WTC11 (cell line): Measurements from ENCODE around the gene INO80B. TPM values are rescaled to one million over a fixed set of nuclear protein-coding genes. Genes with fewer than 3 reads are reported as not detected.
A peak's percentile ranks its signal among the peaks of the same experiment; 100 is the strongest.

Experiments
- ATAC-seq: fragments of 200-7000 bp; cut with Tn5 transposase; 2 replicates; pipeline ENCODE4 v1.10.0; 2021; ENCODE audit warnings: mild to moderate bottlenecking, moderate library complexity
- CTCF ChIA-PET: fragments of 300-600 bp; sonication (Branson Sonifier 250); formaldehyde crosslinking; loops from one replicate; lab custom pipeline; 2021; ENCODE audit warnings: antibody characterized with exemption; lab: Charles Lee
- POLR2A ChIA-PET: fragments of 350-600 bp; sonication (Branson Sonifier 250); formaldehyde crosslinking; loops from one replicate; lab custom pipeline; 2021; ENCODE audit warnings: antibody characterized with exemption; lab: Charles Lee
- DNase-seq: peaks from one replicate; pipeline ENCODE4 v3.0.0; 2021; ENCODE audit warnings: low spot score
- H3K27ac Mint-ChIP-seq: 2 replicates; pipeline ENCODE4 v1.8.0; 2021; ENCODE audit warnings: mixed read lengths
- H3K27me3 Mint-ChIP-seq: 2 replicates; pipeline ENCODE4 v1.8.0; 2021; ENCODE audit warnings: low read depth, mild to moderate bottlenecking, moderate library complexity, mixed read lengths
- H3K36me3 Mint-ChIP-seq: 2 replicates; pipeline ENCODE4 v1.8.0; 2021; ENCODE audit warnings: mixed read lengths
- H3K4me1 Mint-ChIP-seq: 2 replicates; pipeline ENCODE4 v1.8.0; 2022; ENCODE audit warnings: mixed read lengths
- H3K4me3 Mint-ChIP-seq: 2 replicates; pipeline ENCODE4 v1.8.0; 2021; ENCODE audit warnings: mild to moderate bottlenecking, moderate library complexity, mixed read lengths
- H3K9me3 Mint-ChIP-seq: 2 replicates; pipeline ENCODE4 v1.8.0; 2021; ENCODE audit warnings: mixed read lengths
- ELF4 ChIP-seq: sonication (generic); formaldehyde crosslinking; IDR thresholded peaks from 2 replicates; pipeline ENCODE4 v1.8.1; 2022; ENCODE audit warnings: low read depth, mild to moderate bottlenecking, moderate library complexity, missing genetic modification reagents
- ESRRA ChIP-seq: sonication (generic); formaldehyde crosslinking; IDR thresholded peaks from 2 replicates; pipeline ENCODE4 v1.8.1; 2022; ENCODE audit warnings: mild to moderate bottlenecking, missing genetic modification reagents, borderline replicate concordance
- GTF2I ChIP-seq: fragments of 250-450 bp; sonication (Bioruptor Pico); conservative IDR thresholded peaks from 2 replicates; pipeline ENCODE4 v1.4.0; 2021; ENCODE audit warnings: mild to moderate bottlenecking
- NFATC4 ChIP-seq: fragments of 250-450 bp; sonication (Bioruptor Pico); IDR thresholded peaks from 2 replicates; pipeline ENCODE4 v1.9.0; 2021; ENCODE audit warnings: mild to moderate bottlenecking
- TCF7 ChIP-seq: sonication (generic); formaldehyde crosslinking; IDR thresholded peaks from 2 replicates; pipeline ENCODE4 v1.8.0; 2022; ENCODE audit warnings: mild to moderate bottlenecking, low read depth, missing genetic modification reagents, moderate library complexity
- TEAD1 ChIP-seq: sonication (generic); formaldehyde crosslinking; IDR thresholded peaks from 2 replicates; pipeline ENCODE4 v1.8.0; 2022; ENCODE audit warnings: mild to moderate bottlenecking, missing genetic modification reagents
- ZNF317 ChIP-seq: sonication (generic); formaldehyde crosslinking; IDR thresholded peaks from 2 replicates; pipeline ENCODE4 v1.8.1; 2023; ENCODE audit warnings: low read depth, mild to moderate bottlenecking, moderate library complexity, missing genetic modification reagents, borderline replicate concordance
- ZNF396 ChIP-seq: fragments of 250-450 bp; sonication (Bioruptor Pico); IDR thresholded peaks from 2 replicates; pipeline ENCODE4 v1.8.0; 2021; ENCODE audit warnings: mild to moderate bottlenecking, moderate library complexity, borderline replicate concordance
- total RNA-seq: library from RNA; stranded (reverse); gene quantifications from 3 replicates; pipeline ENCODE4 v1.2.3, GENCODE V29; 2021
- TF ChIP-seq, protein P1 (sequence below): sonication (generic); formaldehyde crosslinking; IDR thresholded peaks from 2 replicates; pipeline ENCODE4 v1.8.0; 2023; ENCODE audit warnings: missing genetic modification reagents, mild to moderate bottlenecking, borderline replicate concordance
- TF ChIP-seq, protein P2 (sequence below): sonication (generic); formaldehyde crosslinking; IDR thresholded peaks from 2 replicates; pipeline ENCODE4 v1.8.1; 2022; ENCODE audit warnings: low read depth, missing genetic modification reagents, borderline replicate concordance
- TF ChIP-seq, protein P3 (sequence below): sonication (generic); formaldehyde crosslinking; IDR thresholded peaks from 2 replicates; pipeline ENCODE4 v1.8.1; 2022; ENCODE audit warnings: mild to moderate bottlenecking, moderate library complexity, missing genetic modification reagents
- TF ChIP-seq, protein P4 (sequence below): sonication (generic); formaldehyde crosslinking; conservative IDR thresholded peaks from 2 replicates; pipeline ENCODE4 v1.8.1; 2022; ENCODE audit warnings: mild to moderate bottlenecking, missing genetic modification reagents
- TF ChIP-seq, protein P5 (sequence below): sonication (generic); formaldehyde crosslinking; IDR thresholded peaks from 2 replicates; pipeline ENCODE4 v1.8.0; 2023; ENCODE audit warnings: mild to moderate bottlenecking, missing genetic modification reagents
- TF ChIP-seq, protein P6 (sequence below): sonication (generic); formaldehyde crosslinking; IDR thresholded peaks from 2 replicates; pipeline ENCODE4 v1.8.1; 2023; ENCODE audit warnings: mild to moderate bottlenecking, missing genetic modification reagents, borderline replicate concordance
- TF ChIP-seq, protein P7 (sequence below): sonication (generic); formaldehyde crosslinking; IDR thresholded peaks from 2 replicates; pipeline ENCODE4 v1.8.0; 2022; ENCODE audit warnings: mild to moderate bottlenecking, missing genetic modification reagents
- TF ChIP-seq, protein P8 (sequence below): sonication (generic); formaldehyde crosslinking; IDR thresholded peaks from 2 replicates; pipeline ENCODE4 v1.8.1; 2023; ENCODE audit warnings: mild to moderate bottlenecking, missing genetic modification reagents, moderate library complexity
- TF ChIP-seq, protein P9 (sequence below): fragments of 250-450 bp; sonication (Bioruptor Pico); IDR thresholded peaks from 2 replicates; pipeline ENCODE4 v1.8.0; 2021; ENCODE audit warnings: mild to moderate bottlenecking

The INO80B gene
- total RNA-seq, 1 experiment from 2014 or later: 20.2 TPM

DNA sequence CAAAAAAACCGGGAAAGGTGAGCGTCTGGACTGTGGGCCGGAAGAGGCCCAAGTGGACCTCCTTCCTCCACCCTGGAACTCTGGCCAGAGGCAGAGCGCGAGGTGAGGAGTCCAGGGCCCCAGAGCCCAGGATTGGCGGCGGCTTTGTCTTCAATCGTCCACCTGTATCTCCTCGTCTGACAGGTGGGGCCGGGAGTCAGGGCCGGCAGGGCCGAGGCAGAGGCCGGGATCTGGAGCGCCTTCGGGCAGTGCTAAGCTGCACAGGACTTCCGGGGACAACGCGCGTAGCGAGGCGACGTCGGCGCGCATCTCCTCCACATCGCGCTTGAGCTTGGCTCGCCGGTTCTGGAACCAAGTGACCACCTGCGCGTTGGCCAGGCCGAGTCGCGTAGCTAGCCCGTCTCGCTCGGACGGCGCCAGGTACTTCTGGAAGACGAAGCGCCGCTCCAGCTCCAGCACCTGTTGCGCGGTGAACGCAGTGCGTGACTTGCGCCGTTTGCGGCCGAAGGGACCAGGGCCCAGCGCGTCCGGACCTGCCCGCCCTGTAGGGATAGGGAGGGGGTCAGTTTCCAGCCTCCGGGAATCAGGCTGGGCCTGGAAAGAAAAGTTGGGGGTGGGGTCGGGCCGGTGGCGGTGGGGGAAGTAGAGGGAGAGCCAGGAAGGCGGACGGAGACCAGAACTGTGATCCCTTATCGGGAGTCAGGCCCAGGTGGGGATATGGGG is 43.1 kb downstream of the INO80B start:
- peak; percentile 13 for ATAC-seq
- peaks cover 88% of the 10 kb centered on the region for H3K27me3 Mint-ChIP-seq
- H3K27ac Mint-ChIP-seq: no peak overlapping the region
- peaks cover 12% of the 10 kb centered on the region for H3K36me3 Mint-ChIP-seq
- no peaks in the 10 kb centered on the region for H3K9me3 Mint-ChIP-seq
- ChIA-PET POLR2A (interaction anchor here (1.0 to 1.5 kb wide), 2 partner anchors 15 to 18 kb away, joined by 3 to 4 read pairs; partner anchors contain the start of genes CCDC142 and TTC31), CTCF (interaction anchor here (0.8 to 4.1 kb wide), 6 partner anchors 8 to 149 kb away, joined by 3 to 18 read pairs (median 3); partner anchors contain the start of genes CCDC142, TTC31 and WBP1)
- peak overlapping the region; percentile 79 for H3K4me3 Mint-ChIP-seq
- DNase-seq: peak; percentile 71
- H3K4me1 Mint-ChIP-seq: peaks cover 43% of the 10 kb centered on the region
- TF ChIP-seq ZNF317 (CRISPR knock-in tag) (no peak; the same call in 1 of the 2 replicates), TCF7 (no peak; the same call in 1 of the 2 replicates), NFATC4 (CRISPR knock-in tag) (no peak), ELF4 (CRISPR knock-in tag) (no peak), ESRRA (CRISPR knock-in tag) (no peak), ZNF396 (no peak), TEAD1 (0 out of 2 replicates have a peak, but pooled peaks have one; percentile 60), GTF2I (no peak)
- TF ChIP-seq, protein P1, sequence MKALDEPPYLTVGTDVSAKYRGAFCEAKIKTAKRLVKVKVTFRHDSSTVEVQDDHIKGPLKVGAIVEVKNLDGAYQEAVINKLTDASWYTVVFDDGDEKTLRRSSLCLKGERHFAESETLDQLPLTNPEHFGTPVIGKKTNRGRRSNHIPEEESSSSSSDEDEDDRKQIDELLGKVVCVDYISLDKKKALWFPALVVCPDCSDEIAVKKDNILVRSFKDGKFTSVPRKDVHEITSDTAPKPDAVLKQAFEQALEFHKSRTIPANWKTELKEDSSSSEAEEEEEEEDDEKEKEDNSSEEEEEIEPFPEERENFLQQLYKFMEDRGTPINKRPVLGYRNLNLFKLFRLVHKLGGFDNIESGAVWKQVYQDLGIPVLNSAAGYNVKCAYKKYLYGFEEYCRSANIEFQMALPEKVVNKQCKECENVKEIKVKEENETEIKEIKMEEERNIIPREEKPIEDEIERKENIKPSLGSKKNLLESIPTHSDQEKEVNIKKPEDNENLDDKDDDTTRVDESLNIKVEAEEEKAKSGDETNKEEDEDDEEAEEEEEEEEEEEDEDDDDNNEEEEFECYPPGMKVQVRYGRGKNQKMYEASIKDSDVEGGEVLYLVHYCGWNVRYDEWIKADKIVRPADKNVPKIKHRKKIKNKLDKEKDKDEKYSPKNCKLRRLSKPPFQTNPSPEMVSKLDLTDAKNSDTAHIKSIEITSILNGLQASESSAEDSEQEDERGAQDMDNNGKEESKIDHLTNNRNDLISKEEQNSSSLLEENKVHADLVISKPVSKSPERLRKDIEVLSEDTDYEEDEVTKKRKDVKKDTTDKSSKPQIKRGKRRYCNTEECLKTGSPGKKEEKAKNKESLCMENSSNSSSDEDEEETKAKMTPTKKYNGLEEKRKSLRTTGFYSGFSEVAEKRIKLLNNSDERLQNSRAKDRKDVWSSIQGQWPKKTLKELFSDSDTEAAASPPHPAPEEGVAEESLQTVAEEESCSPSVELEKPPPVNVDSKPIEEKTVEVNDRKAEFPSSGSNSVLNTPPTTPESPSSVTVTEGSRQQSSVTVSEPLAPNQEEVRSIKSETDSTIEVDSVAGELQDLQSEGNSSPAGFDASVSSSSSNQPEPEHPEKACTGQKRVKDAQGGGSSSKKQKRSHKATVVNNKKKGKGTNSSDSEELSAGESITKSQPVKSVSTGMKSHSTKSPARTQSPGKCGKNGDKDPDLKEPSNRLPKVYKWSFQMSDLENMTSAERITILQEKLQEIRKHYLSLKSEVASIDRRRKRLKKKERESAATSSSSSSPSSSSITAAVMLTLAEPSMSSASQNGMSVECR (CRISPR knock-in tag): peak; percentile 66; the same call in 1 of the 2 replicates
- TF ChIP-seq, protein P2, sequence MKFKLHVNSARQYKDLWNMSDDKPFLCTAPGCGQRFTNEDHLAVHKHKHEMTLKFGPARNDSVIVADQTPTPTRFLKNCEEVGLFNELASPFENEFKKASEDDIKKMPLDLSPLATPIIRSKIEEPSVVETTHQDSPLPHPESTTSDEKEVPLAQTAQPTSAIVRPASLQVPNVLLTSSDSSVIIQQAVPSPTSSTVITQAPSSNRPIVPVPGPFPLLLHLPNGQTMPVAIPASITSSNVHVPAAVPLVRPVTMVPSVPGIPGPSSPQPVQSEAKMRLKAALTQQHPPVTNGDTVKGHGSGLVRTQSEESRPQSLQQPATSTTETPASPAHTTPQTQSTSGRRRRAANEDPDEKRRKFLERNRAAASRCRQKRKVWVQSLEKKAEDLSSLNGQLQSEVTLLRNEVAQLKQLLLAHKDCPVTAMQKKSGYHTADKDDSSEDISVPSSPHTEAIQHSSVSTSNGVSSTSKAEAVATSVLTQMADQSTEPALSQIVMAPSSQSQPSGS: no peak
- TF ChIP-seq, protein P3, sequence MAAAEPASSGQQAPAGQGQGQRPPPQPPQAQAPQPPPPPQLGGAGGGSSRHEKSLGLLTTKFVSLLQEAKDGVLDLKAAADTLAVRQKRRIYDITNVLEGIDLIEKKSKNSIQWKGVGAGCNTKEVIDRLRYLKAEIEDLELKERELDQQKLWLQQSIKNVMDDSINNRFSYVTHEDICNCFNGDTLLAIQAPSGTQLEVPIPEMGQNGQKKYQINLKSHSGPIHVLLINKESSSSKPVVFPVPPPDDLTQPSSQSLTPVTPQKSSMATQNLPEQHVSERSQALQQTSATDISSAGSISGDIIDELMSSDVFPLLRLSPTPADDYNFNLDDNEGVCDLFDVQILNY (CRISPR knock-in tag): 0 out of 2 replicates have a peak, but pooled peaks have one; percentile 36
- TF ChIP-seq, protein P4, sequence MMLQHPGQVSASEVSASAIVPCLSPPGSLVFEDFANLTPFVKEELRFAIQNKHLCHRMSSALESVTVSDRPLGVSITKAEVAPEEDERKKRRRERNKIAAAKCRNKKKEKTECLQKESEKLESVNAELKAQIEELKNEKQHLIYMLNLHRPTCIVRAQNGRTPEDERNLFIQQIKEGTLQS: no peak
- TF ChIP-seq, protein P5, sequence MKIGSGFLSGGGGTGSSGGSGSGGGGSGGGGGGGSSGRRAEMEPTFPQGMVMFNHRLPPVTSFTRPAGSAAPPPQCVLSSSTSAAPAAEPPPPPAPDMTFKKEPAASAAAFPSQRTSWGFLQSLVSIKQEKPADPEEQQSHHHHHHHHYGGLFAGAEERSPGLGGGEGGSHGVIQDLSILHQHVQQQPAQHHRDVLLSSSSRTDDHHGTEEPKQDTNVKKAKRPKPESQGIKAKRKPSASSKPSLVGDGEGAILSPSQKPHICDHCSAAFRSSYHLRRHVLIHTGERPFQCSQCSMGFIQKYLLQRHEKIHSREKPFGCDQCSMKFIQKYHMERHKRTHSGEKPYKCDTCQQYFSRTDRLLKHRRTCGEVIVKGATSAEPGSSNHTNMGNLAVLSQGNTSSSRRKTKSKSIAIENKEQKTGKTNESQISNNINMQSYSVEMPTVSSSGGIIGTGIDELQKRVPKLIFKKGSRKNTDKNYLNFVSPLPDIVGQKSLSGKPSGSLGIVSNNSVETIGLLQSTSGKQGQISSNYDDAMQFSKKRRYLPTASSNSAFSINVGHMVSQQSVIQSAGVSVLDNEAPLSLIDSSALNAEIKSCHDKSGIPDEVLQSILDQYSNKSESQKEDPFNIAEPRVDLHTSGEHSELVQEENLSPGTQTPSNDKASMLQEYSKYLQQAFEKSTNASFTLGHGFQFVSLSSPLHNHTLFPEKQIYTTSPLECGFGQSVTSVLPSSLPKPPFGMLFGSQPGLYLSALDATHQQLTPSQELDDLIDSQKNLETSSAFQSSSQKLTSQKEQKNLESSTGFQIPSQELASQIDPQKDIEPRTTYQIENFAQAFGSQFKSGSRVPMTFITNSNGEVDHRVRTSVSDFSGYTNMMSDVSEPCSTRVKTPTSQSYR: no peak; the same call in 1 of the 2 replicates
- TF ChIP-seq, protein P6, sequence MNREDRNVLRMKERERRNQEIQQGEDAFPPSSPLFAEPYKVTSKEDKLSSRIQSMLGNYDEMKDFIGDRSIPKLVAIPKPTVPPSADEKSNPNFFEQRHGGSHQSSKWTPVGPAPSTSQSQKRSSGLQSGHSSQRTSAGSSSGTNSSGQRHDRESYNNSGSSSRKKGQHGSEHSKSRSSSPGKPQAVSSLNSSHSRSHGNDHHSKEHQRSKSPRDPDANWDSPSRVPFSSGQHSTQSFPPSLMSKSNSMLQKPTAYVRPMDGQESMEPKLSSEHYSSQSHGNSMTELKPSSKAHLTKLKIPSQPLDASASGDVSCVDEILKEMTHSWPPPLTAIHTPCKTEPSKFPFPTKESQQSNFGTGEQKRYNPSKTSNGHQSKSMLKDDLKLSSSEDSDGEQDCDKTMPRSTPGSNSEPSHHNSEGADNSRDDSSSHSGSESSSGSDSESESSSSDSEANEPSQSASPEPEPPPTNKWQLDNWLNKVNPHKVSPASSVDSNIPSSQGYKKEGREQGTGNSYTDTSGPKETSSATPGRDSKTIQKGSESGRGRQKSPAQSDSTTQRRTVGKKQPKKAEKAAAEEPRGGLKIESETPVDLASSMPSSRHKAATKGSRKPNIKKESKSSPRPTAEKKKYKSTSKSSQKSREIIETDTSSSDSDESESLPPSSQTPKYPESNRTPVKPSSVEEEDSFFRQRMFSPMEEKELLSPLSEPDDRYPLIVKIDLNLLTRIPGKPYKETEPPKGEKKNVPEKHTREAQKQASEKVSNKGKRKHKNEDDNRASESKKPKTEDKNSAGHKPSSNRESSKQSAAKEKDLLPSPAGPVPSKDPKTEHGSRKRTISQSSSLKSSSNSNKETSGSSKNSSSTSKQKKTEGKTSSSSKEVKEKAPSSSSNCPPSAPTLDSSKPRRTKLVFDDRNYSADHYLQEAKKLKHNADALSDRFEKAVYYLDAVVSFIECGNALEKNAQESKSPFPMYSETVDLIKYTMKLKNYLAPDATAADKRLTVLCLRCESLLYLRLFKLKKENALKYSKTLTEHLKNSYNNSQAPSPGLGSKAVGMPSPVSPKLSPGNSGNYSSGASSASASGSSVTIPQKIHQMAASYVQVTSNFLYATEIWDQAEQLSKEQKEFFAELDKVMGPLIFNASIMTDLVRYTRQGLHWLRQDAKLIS (CRISPR knock-in tag): peak; percentile 86; the same call in 1 of the 2 replicates
- TF ChIP-seq, protein P7, sequence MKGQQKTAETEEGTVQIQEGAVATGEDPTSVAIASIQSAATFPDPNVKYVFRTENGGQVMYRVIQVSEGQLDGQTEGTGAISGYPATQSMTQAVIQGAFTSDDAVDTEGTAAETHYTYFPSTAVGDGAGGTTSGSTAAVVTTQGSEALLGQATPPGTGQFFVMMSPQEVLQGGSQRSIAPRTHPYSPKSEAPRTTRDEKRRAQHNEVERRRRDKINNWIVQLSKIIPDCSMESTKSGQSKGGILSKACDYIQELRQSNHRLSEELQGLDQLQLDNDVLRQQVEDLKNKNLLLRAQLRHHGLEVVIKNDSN (CRISPR knock-in tag): peak; percentile 43; the same call in 1 of the 2 replicates
- TF ChIP-seq, protein P8, sequence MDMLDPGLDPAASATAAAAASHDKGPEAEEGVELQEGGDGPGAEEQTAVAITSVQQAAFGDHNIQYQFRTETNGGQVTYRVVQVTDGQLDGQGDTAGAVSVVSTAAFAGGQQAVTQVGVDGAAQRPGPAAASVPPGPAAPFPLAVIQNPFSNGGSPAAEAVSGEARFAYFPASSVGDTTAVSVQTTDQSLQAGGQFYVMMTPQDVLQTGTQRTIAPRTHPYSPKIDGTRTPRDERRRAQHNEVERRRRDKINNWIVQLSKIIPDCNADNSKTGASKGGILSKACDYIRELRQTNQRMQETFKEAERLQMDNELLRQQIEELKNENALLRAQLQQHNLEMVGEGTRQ (CRISPR knock-in tag): no peak
- TF ChIP-seq, protein P9, sequence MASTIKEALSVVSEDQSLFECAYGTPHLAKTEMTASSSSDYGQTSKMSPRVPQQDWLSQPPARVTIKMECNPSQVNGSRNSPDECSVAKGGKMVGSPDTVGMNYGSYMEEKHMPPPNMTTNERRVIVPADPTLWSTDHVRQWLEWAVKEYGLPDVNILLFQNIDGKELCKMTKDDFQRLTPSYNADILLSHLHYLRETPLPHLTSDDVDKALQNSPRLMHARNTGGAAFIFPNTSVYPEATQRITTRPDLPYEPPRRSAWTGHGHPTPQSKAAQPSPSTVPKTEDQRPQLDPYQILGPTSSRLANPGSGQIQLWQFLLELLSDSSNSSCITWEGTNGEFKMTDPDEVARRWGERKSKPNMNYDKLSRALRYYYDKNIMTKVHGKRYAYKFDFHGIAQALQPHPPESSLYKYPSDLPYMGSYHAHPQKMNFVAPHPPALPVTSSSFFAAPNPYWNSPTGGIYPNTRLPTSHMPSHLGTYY: no peak
